Mesenteric fat pad (tissue), 1 donor: ENCODE measurements around the gene GAL. TPM values are rescaled to one million over a fixed set of nuclear protein-coding genes. Genes with fewer than 3 reads are reported as not detected.
"Not testable (repeated sequence)": the region's sequence is repeated elsewhere in the genome, so short reads cannot be mapped to it uniquely, and the experiment has no call there.

Experiments used
- DNase-seq: peaks from one replicate; pipeline ENCODE4 v3.0.0-alpha.2; 2020; ENCODE audit warnings: low spot score
- long read RNA-seq: library from polyadenylated mRNA; unstranded; transcript quantifications from one replicate; pipeline ENCODE4 v2.0.0, GENCODE V29; 2020
- total RNA-seq: library from RNA; stranded (reverse); fragmentation: NEBNext Ultra II Directional; extraction: Animal tissue kit (Norgen Biotek cat#: 25700); gene quantifications from one replicate; pipeline ENCODE4 v1.2.1, GENCODE V29; 2021
- donor health status: DM: yes; HTN: yes; CAD: no.

Gene GAL, protein sequence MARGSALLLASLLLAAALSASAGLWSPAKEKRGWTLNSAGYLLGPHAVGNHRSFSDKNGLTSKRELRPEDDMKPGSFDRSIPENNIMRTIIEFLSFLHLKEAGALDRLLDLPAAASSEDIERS
- 1.4 TPM for total RNA-seq
- long read RNA-seq: 0 reads

DNA sequence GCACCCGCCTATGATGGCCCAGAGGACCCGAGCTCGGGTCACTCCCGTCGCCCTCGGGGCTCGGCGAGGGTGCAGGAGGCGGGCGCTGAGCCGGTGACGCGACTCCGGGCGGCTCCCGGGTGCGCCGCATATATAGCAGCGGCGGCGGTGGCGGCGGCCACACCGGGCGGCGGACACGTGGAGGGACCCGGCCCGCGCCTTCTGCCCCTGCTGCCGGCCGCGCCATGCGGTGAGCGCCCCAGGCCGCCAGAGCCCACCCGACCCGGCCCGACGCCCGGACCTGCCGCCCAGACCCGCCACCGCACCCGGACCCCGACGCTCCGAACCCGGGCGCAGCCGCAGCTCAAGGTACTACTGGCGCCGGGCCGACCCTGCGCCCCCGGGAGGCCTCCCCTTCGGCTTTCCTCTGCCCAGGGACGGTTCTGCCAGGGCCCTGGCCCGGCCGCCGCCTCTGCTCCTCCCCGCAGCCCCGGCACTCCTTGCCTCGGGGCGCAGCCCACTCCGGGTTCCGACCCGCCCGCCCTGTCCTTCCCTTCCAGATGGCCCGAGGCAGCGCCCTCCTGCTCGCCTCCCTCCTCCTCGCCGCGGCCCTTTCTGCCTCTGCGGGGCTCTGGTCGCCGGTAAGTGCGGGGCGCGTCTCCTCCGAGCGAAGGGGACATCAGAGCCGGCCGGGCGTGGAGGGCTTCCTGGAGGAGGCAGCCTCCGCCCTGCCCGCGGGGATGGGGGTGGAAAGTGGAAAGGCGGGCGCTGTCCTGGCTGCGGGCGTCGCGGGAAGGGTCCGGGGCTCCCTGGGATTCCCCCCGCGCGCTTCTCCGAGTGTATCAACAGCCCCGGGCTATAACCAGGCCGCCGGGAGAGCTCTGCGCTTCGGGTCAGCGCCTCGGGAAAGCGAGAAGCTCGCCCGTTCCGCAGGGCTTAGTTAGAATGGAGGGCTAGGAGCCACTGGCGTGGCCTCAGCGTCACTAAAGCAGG is at the start of gene GAL:
Gene GAL (plus strand): TSS at position 160 of the 972 bp plus-strand sequence. CDS start 380 bp downstream, at position 540.
- peak; percentile 88 for DNase-seq

DNA sequence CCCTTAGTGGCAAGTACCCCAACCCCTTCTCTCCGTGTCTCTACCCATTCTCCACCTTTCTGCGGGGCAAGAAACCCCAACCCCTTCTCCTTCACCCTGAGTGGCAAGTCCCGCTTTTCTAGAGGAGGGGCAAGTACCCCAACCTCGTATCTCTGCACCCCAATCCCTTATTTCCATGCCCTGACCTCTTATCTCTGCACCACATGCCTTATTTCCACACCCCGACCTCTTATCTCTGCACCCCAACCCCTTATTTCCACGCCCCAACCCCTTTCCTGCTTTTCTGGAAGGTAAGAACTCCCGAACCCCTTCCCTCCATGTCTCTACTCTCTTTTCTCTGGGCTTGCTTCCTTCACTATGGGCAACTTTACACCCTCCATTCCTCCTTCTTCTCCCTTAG is 49.7 kb upstream of the GAL start:
- peak; percentile 53 for DNase-seq

DNA sequence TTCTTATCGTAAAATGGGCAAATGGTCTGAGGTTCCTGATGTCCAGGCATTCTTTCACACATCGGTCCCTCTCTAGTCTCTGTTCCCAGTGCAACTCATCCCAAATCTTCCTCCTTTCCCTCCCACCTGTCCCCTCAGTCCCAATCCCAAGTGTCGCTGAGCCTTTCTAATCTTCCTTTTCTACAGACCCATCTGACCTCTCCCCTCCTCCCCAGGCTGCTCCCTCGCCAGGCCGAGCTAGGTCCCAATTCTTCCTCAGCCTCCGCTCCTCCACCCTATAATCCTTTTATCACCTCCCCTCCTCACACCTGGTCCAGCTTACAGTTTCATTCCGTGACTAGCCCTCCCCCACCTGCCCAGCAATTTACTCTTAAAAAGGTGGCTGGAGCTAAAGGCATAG is 49.2 kb upstream of the GAL start:
- DNase-seq: peak; percentile 1

DNA sequence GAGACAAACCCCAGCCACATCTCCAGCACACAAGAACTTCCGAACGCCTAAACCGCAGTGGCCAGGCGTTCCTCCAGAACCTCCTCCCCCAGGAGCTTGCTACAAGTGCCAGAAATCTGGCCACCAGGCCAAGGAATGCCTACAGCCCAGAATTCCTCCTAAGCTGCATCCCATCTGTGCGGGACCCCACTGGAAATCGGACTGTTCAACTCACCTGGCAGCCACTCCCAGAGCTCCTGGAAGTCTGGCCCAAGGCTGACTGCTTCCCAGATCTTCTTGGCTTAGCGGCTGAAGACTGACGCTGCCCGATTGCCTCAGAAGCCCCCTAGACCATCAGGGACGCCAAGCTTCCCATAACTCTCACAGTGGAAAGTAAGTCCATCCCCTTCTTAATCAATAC is 48.5 kb upstream of the GAL start:
- DNase-seq: peak; percentile 41

DNA sequence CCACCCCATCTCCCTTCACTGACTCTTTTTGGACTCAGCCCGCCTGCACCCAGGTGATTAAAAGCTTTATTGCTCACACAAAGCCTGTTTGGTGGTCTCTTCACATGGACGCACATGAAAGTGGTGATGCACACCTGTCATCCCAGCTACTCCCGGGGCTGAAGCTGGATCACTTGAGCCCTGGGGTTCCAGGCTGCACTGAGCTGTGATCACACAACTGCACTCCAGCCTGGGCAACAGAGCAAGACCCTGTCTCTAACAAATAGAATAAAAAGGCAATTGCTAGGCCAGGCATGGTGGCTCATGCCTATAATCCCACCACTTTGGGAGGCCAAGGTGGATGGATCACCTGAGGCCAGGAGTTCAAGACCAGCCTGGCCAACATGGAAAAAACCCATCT is 45.0 kb upstream of the GAL start:
- DNase-seq: not testable (repeated sequence)

DNA sequence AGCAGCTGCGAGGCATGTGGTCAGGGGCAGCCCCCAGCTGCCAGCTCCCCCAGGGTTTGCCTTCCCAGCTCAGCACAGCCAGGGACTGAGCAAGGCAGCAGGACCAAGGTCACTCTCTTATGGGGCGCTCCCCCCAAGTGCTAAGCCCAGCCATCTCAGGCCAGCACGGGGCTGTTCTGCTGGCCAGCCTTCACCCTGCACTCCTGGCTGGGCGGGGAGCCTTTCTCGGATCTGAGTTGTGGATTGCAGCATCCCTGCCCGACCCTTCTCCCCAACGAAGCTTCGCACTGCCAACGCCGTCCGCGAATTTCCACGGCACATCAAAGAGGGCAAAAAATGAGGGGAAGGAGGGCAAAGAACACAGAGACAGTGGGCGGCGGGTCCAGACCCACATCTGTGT is 42.5 kb upstream of the GAL start:
- DNase-seq: no peak

DNA sequence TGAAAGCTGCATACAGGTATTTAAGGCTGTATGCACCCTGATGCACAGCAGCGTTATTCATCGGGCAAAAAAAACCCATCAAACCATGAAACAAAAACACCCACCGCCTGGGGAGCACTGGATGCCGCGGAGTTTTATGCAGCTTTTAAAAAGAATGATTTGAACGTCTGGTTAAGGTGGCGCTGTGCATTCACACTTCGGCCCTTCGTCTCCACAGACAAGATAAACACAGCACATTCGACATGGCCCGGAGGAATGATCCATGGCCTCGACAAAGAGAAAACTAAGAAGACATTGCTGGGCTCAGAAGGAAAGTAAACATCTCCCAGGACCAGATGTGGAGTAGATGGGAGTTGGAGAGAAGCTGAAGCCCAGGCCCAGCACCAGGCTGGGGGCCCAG is 40.8 kb upstream of the GAL start:
- DNase-seq: no peak

DNA sequence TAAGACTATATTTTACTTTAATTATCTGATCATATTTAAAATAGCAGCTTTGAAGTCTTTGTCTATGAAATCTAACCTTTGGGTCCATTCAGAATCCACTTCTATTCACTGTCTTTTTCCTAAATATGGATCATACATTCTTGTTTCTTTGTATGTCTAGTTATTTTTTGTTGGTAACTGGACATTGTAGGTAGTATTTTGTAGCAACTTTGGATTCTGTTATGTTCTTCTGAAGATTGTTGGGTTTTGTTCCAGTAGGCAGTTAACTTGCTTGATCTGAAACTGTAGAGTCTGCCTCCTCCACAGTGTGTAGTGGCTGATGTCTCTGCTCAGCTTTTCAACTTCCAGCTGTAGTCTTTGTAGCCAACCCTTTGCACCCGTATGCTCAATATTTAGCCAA is 37.5 kb upstream of the GAL start:
- DNase-seq: no peak

DNA sequence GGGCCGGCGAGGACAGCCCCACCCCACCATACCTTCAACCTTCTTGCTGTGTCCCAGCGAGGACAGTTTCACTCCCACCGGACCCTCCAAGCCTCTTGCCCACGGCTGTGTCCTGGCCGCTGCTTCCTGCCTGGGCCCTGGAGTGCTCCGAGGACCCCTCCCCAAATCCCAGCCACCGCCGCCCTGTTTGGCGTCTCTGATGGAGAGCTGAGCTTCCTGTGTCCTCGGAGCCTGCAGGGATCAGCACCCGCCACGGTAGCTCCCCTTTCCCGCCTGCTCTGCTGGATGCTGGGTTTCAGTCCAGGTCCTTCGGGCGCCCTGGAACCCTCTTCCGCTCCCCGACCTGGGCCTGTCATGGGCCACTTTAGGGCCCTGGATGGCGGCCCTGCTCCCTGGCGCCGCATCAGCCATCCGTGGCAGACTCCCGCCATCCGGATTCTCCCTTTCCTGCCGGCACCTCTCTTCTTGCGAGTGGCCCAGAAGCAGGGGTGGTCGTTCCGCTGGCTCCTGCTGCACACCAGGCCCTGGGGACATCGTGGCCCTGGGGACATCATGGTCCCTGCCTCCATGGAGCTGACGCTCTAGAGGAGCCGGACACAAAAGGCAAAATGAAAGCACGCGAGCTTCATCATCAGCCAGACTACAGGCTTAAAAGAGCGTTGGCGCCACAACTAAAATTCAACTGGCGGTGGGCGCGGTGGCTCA is 34.3 kb upstream of the GAL start:
- peak; percentile 89 for DNase-seq

DNA sequence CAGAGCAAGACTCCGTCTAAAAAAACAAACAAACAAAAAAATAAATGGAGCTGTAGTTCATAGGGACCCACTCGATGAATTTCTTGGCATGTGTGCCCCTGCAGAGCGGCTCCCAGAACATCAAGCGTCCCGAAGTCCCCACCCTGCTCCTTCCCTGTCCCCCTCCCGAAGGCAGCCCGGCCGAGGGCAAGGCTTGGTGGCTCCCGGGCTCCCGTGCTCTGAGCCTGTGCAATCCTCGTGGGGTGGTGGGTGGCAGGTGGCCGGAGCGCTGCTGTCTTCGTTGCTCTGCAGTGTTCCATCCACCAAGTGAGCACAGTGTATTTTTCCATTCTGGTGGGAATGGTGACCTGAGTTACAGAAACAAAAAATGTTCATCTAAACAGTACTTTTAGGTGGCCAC is 33.5 kb upstream of the GAL start:
- DNase-seq: no peak

DNA sequence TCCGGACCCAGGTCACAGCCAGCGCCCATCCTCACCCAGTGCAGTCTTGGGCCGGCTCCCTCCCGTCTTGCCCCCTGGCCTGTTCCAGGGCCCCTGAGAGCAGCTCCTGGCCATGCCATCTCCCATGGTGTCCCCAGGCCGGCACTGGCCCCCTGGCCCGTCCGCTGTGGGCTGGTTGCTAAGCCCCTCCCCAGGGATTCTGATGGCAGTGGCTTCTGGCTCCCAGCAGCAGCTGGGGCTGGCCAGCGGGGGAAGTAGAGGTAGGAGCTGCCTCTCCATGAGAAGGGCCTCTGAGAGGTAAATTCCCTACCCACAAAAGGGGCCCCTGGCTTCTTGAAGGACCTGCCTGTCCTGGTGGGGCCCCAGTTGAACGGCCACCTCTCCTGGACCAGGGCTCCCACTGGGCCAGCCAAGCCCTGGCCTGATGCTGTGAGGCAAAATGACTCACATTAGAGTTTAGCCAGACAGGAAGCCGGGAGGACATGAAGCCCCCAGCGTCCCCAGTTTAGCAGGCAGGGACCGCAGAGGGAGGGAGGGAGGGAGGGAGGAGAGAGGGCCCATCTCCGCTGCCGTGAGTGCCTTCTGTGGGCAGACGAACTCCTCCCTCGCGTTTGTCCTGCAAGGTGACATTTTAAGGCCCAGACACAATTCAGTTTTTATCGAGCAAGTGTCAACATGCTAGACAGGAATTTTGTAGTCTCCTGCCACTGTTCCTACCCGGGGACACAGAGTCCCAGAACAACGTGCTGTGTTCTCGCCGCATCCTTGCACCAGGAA is 32.9 kb upstream of the GAL start:
- DNase-seq: no peak

DNA sequence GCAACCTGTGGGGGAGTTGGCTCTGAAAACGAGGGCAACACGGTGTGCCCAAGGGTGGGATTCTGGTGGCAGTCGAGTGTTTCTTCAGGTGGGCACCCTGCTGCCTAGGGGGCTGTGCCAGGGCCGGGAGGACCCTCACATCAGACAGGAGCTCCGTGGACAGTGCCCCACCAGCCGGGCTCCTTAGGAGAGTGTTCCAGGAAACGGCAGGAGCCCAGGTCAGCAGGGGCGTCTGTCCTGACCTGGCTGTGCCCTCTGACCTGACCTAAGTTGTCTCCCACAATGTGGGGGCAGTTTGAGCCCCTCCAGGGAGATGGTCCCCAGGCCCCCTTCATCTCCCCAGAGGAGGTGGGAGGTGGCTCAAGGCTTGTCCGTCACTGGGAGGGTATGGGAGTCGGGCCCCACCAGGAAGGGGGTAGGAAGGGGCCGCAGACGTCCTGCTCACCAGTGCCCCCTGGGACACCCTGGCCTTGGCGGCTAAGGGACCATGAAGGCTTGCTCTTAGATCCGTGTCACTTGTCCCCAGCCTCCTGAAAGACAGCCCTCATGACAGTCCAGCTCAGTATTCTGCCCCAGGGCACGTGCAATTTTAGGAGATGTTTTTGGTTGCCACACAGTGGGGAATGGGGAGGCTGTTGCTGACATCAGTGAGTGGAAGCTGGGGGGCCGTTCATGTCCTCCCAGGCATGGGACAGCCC is 32.2 kb upstream of the GAL start:
- DNase-seq: no peak

DNA sequence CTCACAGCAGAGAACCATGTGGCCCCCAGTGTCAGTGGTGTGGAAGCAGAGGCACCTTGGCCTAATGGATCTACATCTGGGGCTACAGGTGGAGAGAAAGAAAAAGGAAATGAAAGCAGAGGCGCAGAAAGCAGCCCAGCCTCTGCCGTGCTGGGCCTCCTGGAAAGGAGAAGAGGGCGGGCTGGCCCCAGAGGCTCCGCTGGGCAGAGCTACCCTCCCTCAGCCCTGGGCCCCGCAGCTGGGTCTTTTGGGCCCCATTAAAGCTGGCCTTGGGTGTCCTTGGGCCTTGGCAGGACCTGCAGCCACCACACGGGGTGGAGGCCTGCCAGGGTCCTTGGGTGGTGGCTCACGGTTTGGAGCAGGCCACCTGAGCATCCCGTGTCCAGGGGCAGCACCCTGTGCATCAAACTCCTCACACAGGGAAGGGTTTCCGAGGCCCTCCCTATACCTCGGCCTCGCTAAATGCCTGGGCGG is 31.6 kb upstream of the GAL start:
- DNase-seq: peak; percentile 62

DNA sequence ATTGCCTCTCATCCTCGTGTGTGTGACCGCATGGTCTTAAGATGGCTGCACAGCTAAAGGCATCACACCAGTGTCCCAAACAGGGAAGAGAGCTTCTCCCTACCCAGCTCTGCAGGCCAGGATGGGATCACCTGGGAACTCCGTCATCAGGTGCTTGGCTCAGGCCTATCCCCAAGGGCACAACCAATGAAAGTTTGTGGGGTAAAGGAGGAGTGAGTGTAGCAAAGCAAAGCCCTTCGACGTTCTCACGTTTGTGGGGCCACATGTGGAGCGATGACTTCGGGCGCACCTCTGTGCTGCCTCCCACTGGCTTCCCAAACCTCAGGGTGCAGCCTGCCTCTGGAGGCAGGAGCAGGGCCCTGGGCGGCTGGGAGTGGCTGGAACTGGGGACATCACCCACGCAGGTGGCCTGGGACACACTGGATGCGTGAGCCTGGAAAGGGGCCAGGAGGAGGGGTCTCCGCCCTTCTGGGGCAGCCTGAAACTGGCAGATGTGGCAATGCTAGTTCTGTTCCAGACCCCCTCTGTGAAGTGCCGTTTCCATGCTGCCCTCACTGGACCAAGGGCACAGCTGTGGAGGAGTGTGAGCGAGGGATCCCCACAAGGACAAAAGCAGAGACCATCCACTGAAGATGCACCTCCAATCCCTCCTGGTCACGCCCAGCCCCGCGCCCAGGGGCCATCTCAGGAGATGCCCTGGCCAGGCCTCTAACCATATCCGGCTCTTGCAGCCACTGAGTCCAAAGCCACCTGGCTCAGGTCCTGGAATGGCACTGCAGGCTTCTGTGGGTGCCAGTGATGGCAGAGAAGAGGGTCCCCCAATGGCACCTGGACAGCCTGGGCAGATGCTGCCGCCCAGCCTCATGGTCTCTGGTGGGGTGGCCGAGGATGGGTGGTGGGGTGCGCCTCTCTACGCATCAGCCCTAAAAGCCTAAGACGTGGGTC is 30.6 kb upstream of the GAL start:
- DNase-seq: peak; percentile 83

DNA sequence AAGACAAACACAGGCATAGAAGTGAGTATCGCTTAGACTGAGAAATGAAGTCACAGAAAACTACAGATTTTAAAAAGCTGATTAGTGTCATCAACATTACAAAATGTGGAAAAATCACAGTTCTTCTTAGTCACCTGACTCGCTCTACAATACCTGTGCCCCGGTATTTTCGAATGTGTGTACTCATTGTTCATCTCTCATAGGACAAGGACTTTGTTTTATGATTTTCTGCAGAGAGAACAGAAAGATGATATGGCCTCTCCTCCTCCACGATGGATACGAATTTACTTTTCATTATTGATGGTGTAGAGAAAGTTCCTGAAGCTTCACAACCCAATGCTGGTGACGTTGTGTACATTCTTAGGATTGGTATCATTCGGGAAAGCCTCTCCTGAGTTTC is 29.4 kb upstream of the GAL start:
- DNase-seq: no peak

DNA sequence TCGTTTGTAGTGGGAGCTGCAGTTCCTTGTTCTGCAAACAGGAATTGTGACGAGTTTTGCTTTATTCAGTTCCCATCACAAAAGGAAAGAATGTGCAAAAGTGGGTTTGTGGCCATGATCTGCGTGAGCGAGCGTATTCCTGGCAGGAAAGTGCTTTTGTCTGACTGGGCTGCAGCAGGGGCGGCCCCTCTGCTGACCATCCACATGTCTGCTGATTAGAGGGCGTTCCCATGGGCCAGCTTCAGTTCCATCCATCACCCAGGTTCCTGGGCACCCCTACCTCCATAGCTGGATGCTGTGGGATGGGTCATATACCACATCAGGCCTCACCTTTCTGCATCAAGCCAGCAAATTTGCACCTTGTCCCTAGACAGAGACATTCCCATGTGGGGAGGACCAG is 28.9 kb upstream of the GAL start:
- DNase-seq: peak; percentile 68

DNA sequence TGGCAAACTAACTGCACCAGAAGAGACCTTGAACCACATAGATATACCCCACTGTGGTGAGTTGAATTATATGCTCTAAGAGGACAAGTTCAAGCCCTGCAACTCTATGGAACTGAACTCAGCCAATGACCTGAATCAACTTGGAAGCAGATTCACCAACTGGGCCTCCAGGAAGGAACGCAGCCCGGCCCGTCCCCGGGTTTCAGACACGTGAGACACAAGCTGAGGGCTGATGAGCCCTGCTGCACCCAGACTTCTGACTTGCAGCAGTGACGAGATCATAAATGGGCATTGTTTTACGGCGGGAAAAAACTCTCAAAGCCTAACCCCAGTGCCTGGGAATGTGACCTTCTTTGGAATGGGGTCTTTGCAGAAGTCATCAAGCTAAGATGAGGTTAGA is 28.5 kb upstream of the GAL start:
- peak; percentile 76 for DNase-seq

DNA sequence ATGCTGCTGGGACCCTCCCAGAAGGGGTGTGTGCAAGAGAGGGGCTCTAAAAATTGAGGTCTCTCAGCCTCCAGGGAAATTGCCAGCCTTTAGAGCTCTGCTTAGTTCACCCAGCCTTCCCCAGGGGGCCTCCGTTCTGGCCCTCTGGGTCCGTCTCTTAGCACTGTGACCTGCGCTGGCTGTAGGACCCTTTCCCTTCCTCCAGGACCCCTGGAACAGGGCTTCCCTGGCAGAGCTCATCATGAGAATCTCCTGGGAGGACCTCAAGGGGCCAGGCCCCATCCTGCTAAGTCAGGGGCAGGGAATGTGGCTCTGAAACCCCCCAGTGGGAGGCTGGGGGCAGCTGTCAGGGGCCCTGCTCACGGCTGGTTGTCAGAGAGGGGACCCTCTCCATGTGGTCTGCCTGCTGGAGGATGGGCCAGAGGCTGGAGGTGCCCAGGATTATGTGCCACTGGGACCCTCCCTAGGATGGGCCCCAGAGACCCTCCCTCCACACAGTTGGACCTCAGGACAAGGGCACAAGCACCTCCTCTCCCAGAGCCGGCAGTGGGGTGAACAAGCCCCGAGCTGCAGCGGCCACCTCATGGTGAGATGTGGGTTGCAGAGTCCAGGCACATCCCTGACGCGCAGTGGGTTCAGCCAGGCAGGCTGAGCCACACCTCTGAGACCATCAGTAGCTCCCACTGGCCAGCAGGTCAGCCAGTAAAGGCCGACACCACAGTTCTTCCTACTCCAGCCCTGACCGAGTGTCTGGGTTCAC is 27.1 kb upstream of the GAL start:
- DNase-seq: no peak

DNA sequence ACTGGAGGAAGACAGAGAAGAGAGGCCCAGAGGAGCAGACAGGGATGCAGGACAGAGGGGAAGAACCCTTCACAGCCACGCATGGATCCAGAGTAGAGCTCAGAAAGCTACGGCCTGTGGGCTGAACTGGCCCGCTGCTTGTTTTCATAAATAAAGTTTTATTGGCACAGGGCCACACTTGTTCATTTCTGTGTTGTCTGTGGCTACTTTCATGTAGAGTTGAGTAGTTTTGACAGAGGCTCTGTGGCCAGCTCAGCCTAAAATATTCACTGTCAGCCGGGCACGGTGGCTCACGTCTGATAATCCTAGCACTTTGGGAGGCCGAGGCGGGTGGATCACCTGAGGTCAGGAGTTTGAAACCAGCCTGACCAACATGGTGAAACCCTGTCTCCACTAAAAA is 26.2 kb upstream of the GAL start:
- no peak for DNase-seq
